Forelimb muscle (tissue), 1 donor: ENCODE data around the gene EMC8. TPM values are rescaled to one million over a fixed set of nuclear protein-coding genes. Genes with fewer than 3 reads are reported as not detected.

ENCODE experiments used
- DNase-seq: peaks from one replicate; pipeline ENCODE4 v3.0.0-alpha.2; 2013; ENCODE audit warnings: low read depth
- polyA plus RNA-seq: library from polyadenylated mRNA; unstranded; fragments of 120-200 nt; gene quantifications from one replicate; pipeline ENCODE4 v1.2.1, GENCODE V29; 2013; ENCODE audit not compliant: insufficient read length

Gene EMC8
- polyA plus RNA-seq, 1 donor: 18.3 TPM

GRCh38 chr16:85784813-85785212, 14.5 kb downstream of the EMC8 start:
- no peak for DNase-seq

- DNase-seq: no peak
Measured at GRCh38 chr16:85783441-85783840, 15.9 kb downstream of the EMC8 start.

- DNase-seq: no peak
Measured at GRCh38 chr16:85782451-85782850, 16.9 kb downstream of the EMC8 start.

GRCh38 chr16:85781695-85782370, 17.5 kb downstream of the EMC8 start:
- DNase-seq: no peak

- no peak for DNase-seq
Measured at GRCh38 chr16:85781156-85781555, 18.2 kb downstream of the EMC8 start.

- DNase-seq: no peak
Measured at GRCh38 chr16:85780281-85780680, 19.1 kb downstream of the EMC8 start.

- DNase-seq: no peak
Measured at GRCh38 chr16:85778873-85779272, 20.5 kb downstream of the EMC8 start.

- DNase-seq: no peak
Measured at GRCh38 chr16:85777583-85778310, 21.6 kb downstream of the EMC8 start.

- DNase-seq: no peak
Measured at GRCh38 chr16:85774811-85775210, 24.5 kb downstream of the EMC8 start.

- DNase-seq: no peak
Measured at GRCh38 chr16:85774136-85774535, 25.2 kb downstream of the EMC8 start.

- DNase-seq: no peak
Measured at GRCh38 chr16:85773044-85773443, 26.3 kb downstream of the EMC8 start.

- no peak for DNase-seq
Measured at GRCh38 chr16:85770741-85771140, 28.6 kb downstream of the EMC8 start.

GRCh38 chr16:85768199-85768598, 31.1 kb downstream of the EMC8 start:
- DNase-seq: no peak

- no peak for DNase-seq
Measured at GRCh38 chr16:85767531-85767930, 31.8 kb downstream of the EMC8 start.

- DNase-seq: no peak
Measured at GRCh38 chr16:85765767-85766166, 33.6 kb downstream of the EMC8 start.

GRCh38 chr16:85765211-85765610, 34.1 kb downstream of the EMC8 start:
- no peak for DNase-seq

GRCh38 chr16:85763616-85764015, 35.7 kb downstream of the EMC8 start:
- DNase-seq: no peak

- no peak for DNase-seq
Measured at GRCh38 chr16:85762970-85763369, 36.4 kb downstream of the EMC8 start.

GRCh38 chr16:85761861-85762260, 37.5 kb downstream of the EMC8 start:
- no peak for DNase-seq

GRCh38 chr16:85759631-85760419, 39.5 kb downstream of the EMC8 start:
- DNase-seq: no peak

- DNase-seq: no peak
Measured at GRCh38 chr16:85759136-85759535, 40.2 kb downstream of the EMC8 start.

GRCh38 chr16:85757341-85757822, 42.0 kb downstream of the EMC8 start:
- DNase-seq: no peak
